Gastrocnemius medialis (tissue), 4 donors: ENCODE data around the gene NUDT5.

Experiments used
- POLR2A ChIP-seq, 2 donors: fragments of 450-650 bp; IDR thresholded peaks; one replicate each; pipeline ENCODE4 v1.6.1; 2017; ENCODE audit warnings: antibody characterized with exemption in 2 of 2, mild to moderate bottlenecking in 2 of 2, moderate library complexity in 2 of 2
- TF ChIP-seq, protein P1 (sequence below), 5 experiments: fragments of 450-650 bp in 3 of 5; fragments of 200-600 bp in 2 of 5; sonication (generic) in 2 of 5; IDR thresholded peaks in 4 of 5; conservative IDR thresholded peaks in 1 of 5; 1 replicate in 4 of 5; 2 replicates in 1 of 5; pipeline ENCODE4 v1.5.1; 2016 to 2019; ENCODE audit warnings: antibody characterized with exemption in 5 of 5, mild to moderate bottlenecking in 3 of 5, moderate library complexity in 3 of 5

DNA sequence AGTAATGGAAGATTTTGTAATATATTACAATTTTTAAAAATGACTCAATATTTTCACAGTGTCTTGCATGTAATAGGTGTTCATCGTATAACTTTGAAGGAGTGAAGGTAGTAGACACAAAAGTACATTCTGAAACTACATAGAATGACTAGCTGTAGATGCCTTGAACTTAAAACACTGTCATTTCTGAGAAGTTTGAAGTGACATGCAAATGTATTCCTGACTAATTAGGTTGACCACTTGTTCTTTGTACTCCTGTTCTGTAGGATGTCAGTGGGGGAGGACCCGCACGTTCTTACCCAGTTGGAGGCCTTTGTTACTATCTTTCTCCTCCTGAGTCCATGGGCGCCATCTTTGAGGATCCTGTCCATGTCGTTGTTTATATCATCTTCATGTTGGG lies 35.0 kb downstream of the NUDT5 start:
- TF ChIP-seq, protein P1, sequence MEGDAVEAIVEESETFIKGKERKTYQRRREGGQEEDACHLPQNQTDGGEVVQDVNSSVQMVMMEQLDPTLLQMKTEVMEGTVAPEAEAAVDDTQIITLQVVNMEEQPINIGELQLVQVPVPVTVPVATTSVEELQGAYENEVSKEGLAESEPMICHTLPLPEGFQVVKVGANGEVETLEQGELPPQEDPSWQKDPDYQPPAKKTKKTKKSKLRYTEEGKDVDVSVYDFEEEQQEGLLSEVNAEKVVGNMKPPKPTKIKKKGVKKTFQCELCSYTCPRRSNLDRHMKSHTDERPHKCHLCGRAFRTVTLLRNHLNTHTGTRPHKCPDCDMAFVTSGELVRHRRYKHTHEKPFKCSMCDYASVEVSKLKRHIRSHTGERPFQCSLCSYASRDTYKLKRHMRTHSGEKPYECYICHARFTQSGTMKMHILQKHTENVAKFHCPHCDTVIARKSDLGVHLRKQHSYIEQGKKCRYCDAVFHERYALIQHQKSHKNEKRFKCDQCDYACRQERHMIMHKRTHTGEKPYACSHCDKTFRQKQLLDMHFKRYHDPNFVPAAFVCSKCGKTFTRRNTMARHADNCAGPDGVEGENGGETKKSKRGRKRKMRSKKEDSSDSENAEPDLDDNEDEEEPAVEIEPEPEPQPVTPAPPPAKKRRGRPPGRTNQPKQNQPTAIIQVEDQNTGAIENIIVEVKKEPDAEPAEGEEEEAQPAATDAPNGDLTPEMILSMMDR (IDR thresholded peaks at IDR 0.05 in 4 of 5, conservative IDR thresholded peaks at IDR 0.05 in 1 of 5): no peak
- no peak for TF ChIP-seq POLR2A (IDR thresholded peaks at IDR 0.05)
